Measurements from ENCODE around the gene MAPK4.

Gene MAPK4

GRCh38 chr18:50671376-50671775 lies 111.5 kb downstream of the MAPK4 start:
- no peaks in the 10 kb centered on the region for H3K9me3 ChIP-seq (ENCODE audit: control insufficient read depth in 1 of 2, low read length in 2 of 2)
- H3K27ac ChIP-seq (ENCODE audit: low read length), result no peak overlapping the region
- H3K36me3 ChIP-seq (ENCODE audit: control insufficient read depth in 1 of 2, insufficient read depth in 2 of 2, low read length in 2 of 2), result no peaks in the 10 kb centered on the region
- no peaks in the 10 kb centered on the region for H3K4me1 ChIP-seq (ENCODE audit: control insufficient read depth in 1 of 2, insufficient read depth in 2 of 2, low read length in 2 of 2)
- no peak overlapping the region for H3K4me3 ChIP-seq (ENCODE audit: low read depth in 1 of 2, low read length in 2 of 2)
- no peaks in the 10 kb centered on the region for H3K27me3 ChIP-seq (ENCODE audit: low read depth, low read length)

DNA sequence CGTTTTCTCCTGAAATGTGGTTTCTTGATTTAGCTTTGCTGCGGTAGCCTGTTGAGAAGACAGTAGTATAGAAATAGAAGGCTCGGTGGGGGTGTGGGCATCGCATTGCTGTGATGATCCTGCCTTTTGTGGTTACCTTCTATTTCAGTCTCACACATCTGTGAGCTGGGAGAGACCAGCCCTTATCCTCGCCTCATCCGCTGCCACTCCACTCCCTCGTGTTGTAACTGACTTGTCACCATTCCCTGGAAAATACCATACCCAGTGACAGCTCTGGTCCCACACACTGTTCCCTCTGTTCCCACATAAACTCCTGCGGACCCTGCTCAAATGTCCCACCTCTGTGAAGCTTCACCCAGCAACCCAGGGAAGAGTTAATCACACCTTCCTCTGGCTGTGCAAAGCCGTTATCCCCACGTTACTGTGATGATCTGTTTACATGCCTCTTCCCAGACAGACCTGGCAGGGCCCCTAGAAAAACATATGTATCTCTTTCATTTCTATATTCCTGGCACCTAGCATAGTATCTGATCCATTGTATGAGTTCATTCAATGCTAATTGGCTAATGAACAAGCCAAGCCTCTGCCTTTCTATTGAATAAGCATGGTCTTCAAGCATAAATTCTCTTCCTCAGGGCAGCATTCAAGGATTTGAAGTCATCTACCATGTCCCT lies 114.6 kb downstream of the MAPK4 start:
- Histone ChIP-seq H3K27ac (ENCODE audit: low read length) (no peak overlapping the region), H3K9me3 (ENCODE audit: control insufficient read depth in 1 of 2, low read length in 2 of 2) (no peaks in the 10 kb centered on the region), H3K36me3 (ENCODE audit: control insufficient read depth in 1 of 2, insufficient read depth in 2 of 2, low read length in 2 of 2) (no peaks in the 10 kb centered on the region), H3K4me3 (ENCODE audit: low read depth in 1 of 2, low read length in 2 of 2) (no peak overlapping the region), H3K4me1 (ENCODE audit: control insufficient read depth in 1 of 2, insufficient read depth in 2 of 2, low read length in 2 of 2) (no peaks in the 10 kb centered on the region), H3K27me3 (ENCODE audit: low read depth, low read length) (no peaks in the 10 kb centered on the region)

DNA sequence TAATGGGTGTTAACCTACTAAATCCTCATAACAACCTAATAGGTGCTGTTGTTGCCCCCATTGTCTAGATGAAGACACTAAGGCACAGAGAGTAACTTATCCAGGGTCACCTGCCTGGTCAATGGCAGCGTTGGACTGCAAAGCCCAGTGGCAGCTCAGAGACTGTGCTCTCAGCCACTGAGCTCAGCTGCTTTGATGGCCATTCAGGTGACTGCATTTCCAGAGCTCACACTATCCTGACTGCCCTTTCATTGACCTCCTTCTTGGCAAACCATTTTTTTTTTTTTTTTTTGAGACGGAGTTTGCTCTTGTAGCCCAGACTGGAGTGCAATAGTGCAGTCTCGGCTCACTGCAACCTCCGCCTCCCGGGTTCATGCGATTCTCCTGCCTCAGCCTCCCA lies 115.2 kb downstream of the MAPK4 start:
- Histone ChIP-seq H3K4me3 (ENCODE audit: low read depth in 1 of 2, low read length in 2 of 2) (no peak overlapping the region), H3K27ac (ENCODE audit: low read length) (no peak overlapping the region), H3K4me1 (ENCODE audit: control insufficient read depth in 1 of 2, insufficient read depth in 2 of 2, low read length in 2 of 2) (no peaks in the 10 kb centered on the region), H3K9me3 (ENCODE audit: control insufficient read depth in 1 of 2, low read length in 2 of 2) (no peaks in the 10 kb centered on the region), H3K27me3 (ENCODE audit: low read depth, low read length) (no peaks in the 10 kb centered on the region), H3K36me3 (ENCODE audit: control insufficient read depth in 1 of 2, insufficient read depth in 2 of 2, low read length in 2 of 2) (no peaks in the 10 kb centered on the region)

GRCh38 chr18:50678651-50679050 lies 118.8 kb downstream of the MAPK4 start:
- no peaks in the 10 kb centered on the region for H3K27me3 ChIP-seq (ENCODE audit: low read depth, low read length)
- no peaks in the 10 kb centered on the region for H3K36me3 ChIP-seq (ENCODE audit: control insufficient read depth in 1 of 2, insufficient read depth in 2 of 2, low read length in 2 of 2)
- H3K27ac ChIP-seq (ENCODE audit: low read length), result no peak overlapping the region
- H3K9me3 ChIP-seq (ENCODE audit: control insufficient read depth in 1 of 2, low read length in 2 of 2), result no peaks in the 10 kb centered on the region
- H3K4me1 ChIP-seq (ENCODE audit: control insufficient read depth in 1 of 2, insufficient read depth in 2 of 2, low read length in 2 of 2), result no peaks in the 10 kb centered on the region
- H3K4me3 ChIP-seq (ENCODE audit: low read depth in 1 of 2, low read length in 2 of 2), result no peak overlapping the region

GRCh38 chr18:50679056-50679455 lies 119.2 kb downstream of the MAPK4 start:
- H3K4me1 ChIP-seq (ENCODE audit: control insufficient read depth in 1 of 2, insufficient read depth in 2 of 2, low read length in 2 of 2), result no peaks in the 10 kb centered on the region
- H3K27me3 ChIP-seq (ENCODE audit: low read depth, low read length), result no peaks in the 10 kb centered on the region
- H3K4me3 ChIP-seq (ENCODE audit: low read depth in 1 of 2, low read length in 2 of 2), result no peak overlapping the region
- H3K27ac ChIP-seq (ENCODE audit: low read length), result no peak overlapping the region
- no peaks in the 10 kb centered on the region for H3K36me3 ChIP-seq (ENCODE audit: control insufficient read depth in 1 of 2, insufficient read depth in 2 of 2, low read length in 2 of 2)
- H3K9me3 ChIP-seq (ENCODE audit: control insufficient read depth in 1 of 2, low read length in 2 of 2), result no peaks in the 10 kb centered on the region

DNA sequence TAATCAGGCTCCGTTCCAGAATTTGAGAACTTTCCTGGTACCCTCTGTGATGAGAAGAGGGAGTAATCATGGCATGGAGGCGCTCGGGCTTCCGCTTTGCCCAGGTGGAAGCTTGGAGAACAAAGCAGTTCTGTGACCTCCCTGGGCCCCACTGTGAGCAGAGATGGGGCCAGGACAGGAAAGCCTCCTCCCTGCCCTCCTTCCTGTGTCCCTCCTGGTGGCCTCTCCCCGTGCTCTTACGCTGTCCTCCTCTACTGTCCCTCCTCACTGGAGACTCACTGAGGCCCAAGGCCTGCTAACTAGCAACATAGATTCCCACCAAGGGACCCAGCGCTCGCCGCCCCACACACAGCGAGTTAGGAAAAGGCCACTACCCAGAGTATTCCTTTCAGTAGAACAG lies 119.8 kb downstream of the MAPK4 start:
- Histone ChIP-seq H3K4me3 (ENCODE audit: low read depth in 1 of 2, low read length in 2 of 2) (no peak overlapping the region), H3K36me3 (ENCODE audit: control insufficient read depth in 1 of 2, insufficient read depth in 2 of 2, low read length in 2 of 2) (no peaks in the 10 kb centered on the region), H3K4me1 (ENCODE audit: control insufficient read depth in 1 of 2, insufficient read depth in 2 of 2, low read length in 2 of 2) (no peaks in the 10 kb centered on the region), H3K27me3 (ENCODE audit: low read depth, low read length) (no peaks in the 10 kb centered on the region), H3K9me3 (ENCODE audit: control insufficient read depth in 1 of 2, low read length in 2 of 2) (no peaks in the 10 kb centered on the region), H3K27ac (ENCODE audit: low read length) (no peak overlapping the region)

DNA sequence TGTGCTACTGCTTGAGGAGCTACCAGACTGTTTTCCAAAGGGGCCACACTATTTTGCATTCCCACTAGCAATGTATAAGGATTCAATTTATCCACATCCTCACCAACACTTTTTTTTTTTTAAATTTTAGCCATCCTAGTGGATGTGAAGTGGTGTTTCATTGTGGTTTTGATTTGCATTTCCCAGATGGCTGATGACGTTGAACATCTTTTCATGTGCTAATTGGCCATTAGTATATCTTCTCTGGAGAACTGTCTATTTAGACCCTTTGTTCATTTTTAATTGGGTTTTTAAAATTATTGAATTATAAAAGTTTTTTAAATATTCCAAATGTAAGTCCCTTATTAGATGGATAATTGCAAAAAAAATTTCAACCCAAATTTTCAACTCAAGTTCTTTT lies 121.1 kb downstream of the MAPK4 start:
- Histone ChIP-seq H3K27ac (ENCODE audit: low read length) (no peak overlapping the region), H3K9me3 (ENCODE audit: control insufficient read depth in 1 of 2, low read length in 2 of 2) (no peaks in the 10 kb centered on the region), H3K4me3 (ENCODE audit: low read depth in 1 of 2, low read length in 2 of 2) (no peak overlapping the region), H3K27me3 (ENCODE audit: low read depth, low read length) (no peaks in the 10 kb centered on the region), H3K36me3 (ENCODE audit: control insufficient read depth in 1 of 2, insufficient read depth in 2 of 2, low read length in 2 of 2) (no peaks in the 10 kb centered on the region), H3K4me1 (ENCODE audit: control insufficient read depth in 1 of 2, insufficient read depth in 2 of 2, low read length in 2 of 2) (no peaks in the 10 kb centered on the region)

GRCh38 chr18:50682852-50683251 lies 123.0 kb downstream of the MAPK4 start:
- H3K4me1 ChIP-seq (ENCODE audit: control insufficient read depth in 1 of 2, insufficient read depth in 2 of 2, low read length in 2 of 2), result no peaks in the 10 kb centered on the region
- no peaks in the 10 kb centered on the region for H3K27me3 ChIP-seq (ENCODE audit: low read depth, low read length)
- H3K36me3 ChIP-seq (ENCODE audit: control insufficient read depth in 1 of 2, insufficient read depth in 2 of 2, low read length in 2 of 2), result no peaks in the 10 kb centered on the region
- no peak overlapping the region for H3K27ac ChIP-seq (ENCODE audit: low read length)
- no peak overlapping the region for H3K4me3 ChIP-seq (ENCODE audit: low read depth in 1 of 2, low read length in 2 of 2)
- no peaks in the 10 kb centered on the region for H3K9me3 ChIP-seq (ENCODE audit: control insufficient read depth in 1 of 2, low read length in 2 of 2)

- Histone ChIP-seq H3K4me3 (ENCODE audit: low read depth in 1 of 2, low read length in 2 of 2) (no peak overlapping the region), H3K36me3 (ENCODE audit: control insufficient read depth in 1 of 2, insufficient read depth in 2 of 2, low read length in 2 of 2) (no peaks in the 10 kb centered on the region), H3K27ac (ENCODE audit: low read length) (no peak overlapping the region), H3K27me3 (ENCODE audit: low read depth, low read length) (no peaks in the 10 kb centered on the region), H3K4me1 (ENCODE audit: control insufficient read depth in 1 of 2, insufficient read depth in 2 of 2, low read length in 2 of 2) (no peaks in the 10 kb centered on the region), H3K9me3 (ENCODE audit: control insufficient read depth in 1 of 2, low read length in 2 of 2) (no peaks in the 10 kb centered on the region)
These were observed 126.5 kb downstream of the MAPK4 start for GRCh38 chr18:50686409-50686808.

DNA sequence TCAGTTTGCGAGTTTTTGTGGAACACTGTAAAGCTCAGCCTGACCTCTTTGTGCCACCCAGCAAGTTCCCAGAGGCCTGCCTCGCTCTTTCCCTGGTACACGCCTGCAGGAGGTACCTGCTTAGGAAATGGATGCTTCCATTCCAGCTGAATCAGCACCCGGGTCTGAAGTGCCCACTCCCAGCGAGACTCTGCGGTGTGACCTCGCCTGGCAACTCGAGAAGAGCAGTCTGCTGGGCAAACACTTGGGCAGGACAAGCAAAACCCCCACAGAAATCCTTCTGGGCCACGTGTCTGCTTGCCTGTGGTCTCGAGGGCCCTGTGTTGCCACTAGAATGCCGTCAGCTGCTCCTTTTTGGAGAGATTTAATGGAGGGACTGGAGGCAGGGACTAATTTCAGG lies 127.6 kb downstream of the MAPK4 start:
- Histone ChIP-seq H3K4me1 (ENCODE audit: control insufficient read depth in 1 of 2, insufficient read depth in 2 of 2, low read length in 2 of 2) (no peaks in the 10 kb centered on the region), H3K4me3 (ENCODE audit: low read depth in 1 of 2, low read length in 2 of 2) (no peak overlapping the region), H3K36me3 (ENCODE audit: control insufficient read depth in 1 of 2, insufficient read depth in 2 of 2, low read length in 2 of 2) (no peaks in the 10 kb centered on the region), H3K27me3 (ENCODE audit: low read depth, low read length) (no peaks in the 10 kb centered on the region), H3K27ac (ENCODE audit: low read length) (no peak overlapping the region), H3K9me3 (ENCODE audit: control insufficient read depth in 1 of 2, low read length in 2 of 2) (no peaks in the 10 kb centered on the region)

DNA sequence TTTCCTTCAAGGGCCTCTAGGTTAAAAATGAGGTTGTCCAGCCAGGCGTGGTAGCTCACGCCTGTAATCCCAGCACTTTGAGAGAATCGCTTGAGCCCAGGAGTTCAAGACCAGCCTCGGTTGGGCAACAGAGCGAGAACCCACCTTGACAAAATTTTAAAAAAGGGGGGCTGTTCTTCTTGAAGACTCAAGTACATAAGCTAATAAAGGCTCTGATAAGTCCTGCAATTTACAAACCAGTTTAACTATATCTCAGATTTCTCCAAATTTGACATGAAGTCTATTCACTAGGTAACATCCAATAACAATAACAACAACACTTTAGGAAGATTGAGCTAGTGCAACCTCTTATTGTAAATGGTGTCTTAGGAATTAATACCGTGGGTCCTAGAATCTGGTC lies 129.7 kb downstream of the MAPK4 start:
- no peaks in the 10 kb centered on the region for H3K36me3 ChIP-seq (ENCODE audit: control insufficient read depth in 1 of 2, insufficient read depth in 2 of 2, low read length in 2 of 2)
- no peaks in the 10 kb centered on the region for H3K27me3 ChIP-seq (ENCODE audit: low read depth, low read length)
- H3K4me1 ChIP-seq (ENCODE audit: control insufficient read depth in 1 of 2, insufficient read depth in 2 of 2, low read length in 2 of 2), result no peaks in the 10 kb centered on the region
- H3K9me3 ChIP-seq (ENCODE audit: control insufficient read depth in 1 of 2, low read length in 2 of 2), result no peaks in the 10 kb centered on the region
- H3K4me3 ChIP-seq (ENCODE audit: low read depth in 1 of 2, low read length in 2 of 2), result no peak overlapping the region
- no peak overlapping the region for H3K27ac ChIP-seq (ENCODE audit: low read length)

GRCh38 chr18:50694147-50694546 lies 134.3 kb downstream of the MAPK4 start:
- H3K27me3 ChIP-seq (ENCODE audit: low read depth, low read length), result no peaks in the 10 kb centered on the region
- no peaks in the 10 kb centered on the region for H3K9me3 ChIP-seq (ENCODE audit: control insufficient read depth in 1 of 2, low read length in 2 of 2)
- H3K36me3 ChIP-seq (ENCODE audit: control insufficient read depth in 1 of 2, insufficient read depth in 2 of 2, low read length in 2 of 2), result no peaks in the 10 kb centered on the region
- no peaks in the 10 kb centered on the region for H3K4me1 ChIP-seq (ENCODE audit: control insufficient read depth in 1 of 2, insufficient read depth in 2 of 2, low read length in 2 of 2)
- H3K27ac ChIP-seq (ENCODE audit: low read length), result no peak overlapping the region
- H3K4me3 ChIP-seq (ENCODE audit: low read depth in 1 of 2, low read length in 2 of 2), result no peak overlapping the region

Data from muscle layer of duodenum (tissue), 2 donors.